ENCODE measurements around the gene GRM1. TPM values are rescaled to one million over a fixed set of nuclear protein-coding genes. Genes with fewer than 3 reads are reported as not detected.

The GRM1 gene
- total and polyA plus RNA-seq, 2 donors (not counting 3 experiments of a cell fraction or from before 2014, with no cell fraction given) = 0.07 TPM; not detected in 1

DNA sequence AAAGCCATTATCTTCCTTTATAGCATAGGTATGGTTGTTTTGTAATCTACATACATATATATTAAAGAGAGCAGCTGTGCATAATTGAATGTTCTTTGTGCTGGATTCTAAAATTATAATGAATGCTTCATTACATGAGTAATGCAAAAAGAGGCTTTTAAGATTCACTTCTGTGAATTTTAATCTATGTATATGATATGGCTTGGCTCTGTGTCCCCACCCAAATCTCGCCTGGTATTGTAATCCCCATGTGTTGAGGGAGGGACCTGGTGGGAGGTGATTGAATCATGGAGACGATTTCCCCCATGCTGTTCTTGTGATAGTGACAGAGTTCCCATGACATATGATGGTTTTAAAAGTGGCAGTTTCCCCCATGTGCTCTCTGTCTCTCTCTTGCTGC lies 255.4 kb downstream of the GRM1 start:
- intact Hi-C loops (cut with micrococcal nuclease) = no loop called here
- no peak overlapping the region for H3K9ac ChIP-seq (replicated peaks; ENCODE audit: extremely low read depth, insufficient read depth, low read length)
- H3K9me3 ChIP-seq (replicated peaks; ENCODE audit: control insufficient read depth, insufficient read depth, low read length) = no peaks in the 10 kb centered on the region
- no peaks in the 10 kb centered on the region for H3K9me1 ChIP-seq (replicated peaks; ENCODE audit: control insufficient read depth, extremely low read depth, insufficient read depth, low read length)
- no peaks in the 10 kb centered on the region for H3K79me2 ChIP-seq (ENCODE audit: control insufficient read depth, insufficient read depth, low read length)
- CTCF ChIA-PET = interaction anchor here (1.5 kb wide), 1 partner anchor 9 kb away, joined by 5 read pairs; no protein-coding TSS in a partner anchor
- H3K4me1 ChIP-seq (ENCODE audit: control insufficient read depth, extremely low read depth, insufficient read depth, low read length) = no peaks in the 10 kb centered on the region
- dilution Hi-C loops (cut with MboI; ENCODE audit: extremely low pct_ligation_motif_present, low sequenced_read_pairs) = no loop called here
- POLR2A ChIA-PET = no interaction called here
- DNase-seq (ENCODE audit: low read depth, low spot score) = no peak
- H3K4me2 ChIP-seq (ENCODE audit: insufficient read depth, low read length) = no peak overlapping the region
- no peaks in the 10 kb centered on the region for H3K36me3 ChIP-seq (ENCODE audit: control insufficient read depth in 2 of 2, extremely low read depth in 1 of 2, insufficient read depth in 2 of 2, low read length in 2 of 2)
- H3K4me3 ChIP-seq (replicated peaks in 1 of 3; ENCODE audit: insufficient read depth in 1 of 3, low read depth in 1 of 3, low read length in 3 of 3) = no peak overlapping the region
- TF ChIP-seq, protein P1, sequence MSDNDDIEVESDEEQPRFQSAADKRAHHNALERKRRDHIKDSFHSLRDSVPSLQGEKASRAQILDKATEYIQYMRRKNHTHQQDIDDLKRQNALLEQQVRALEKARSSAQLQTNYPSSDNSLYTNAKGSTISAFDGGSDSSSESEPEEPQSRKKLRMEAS (IDR thresholded peaks at IDR 0.05; ENCODE audit: insufficient read depth, insufficient read length) = no peak
- TF ChIP-seq GATA2 (IDR thresholded peaks at IDR 0.05; ENCODE audit: insufficient read depth, insufficient read length, low read depth, low read length) (no peak), MYC (IDR thresholded peaks at IDR 0.05; ENCODE audit: low read depth, low read length) (no peak), EZH2 (IDR thresholded peaks at IDR 0.05; ENCODE audit: borderline replicate concordance, low read depth, low read length, severe bottlenecking) (no peak), POLR2A (IDR thresholded peaks at IDR 0.05; ENCODE audit: low read depth, low read length) (no peak), JUN (IDR thresholded peaks at IDR 0.05; ENCODE audit: borderline replicate concordance, insufficient read depth, insufficient read length, low read depth) (no peak), FOS (IDR thresholded peaks at IDR 0.05; ENCODE audit: borderline replicate concordance, insufficient read depth, low read length) (no peak), POLR2AphosphoS5 (IDR thresholded peaks at IDR 0.05; ENCODE audit: insufficient read depth, low read depth, low read length) (no peak)
- TF ChIP-seq, protein P2, sequence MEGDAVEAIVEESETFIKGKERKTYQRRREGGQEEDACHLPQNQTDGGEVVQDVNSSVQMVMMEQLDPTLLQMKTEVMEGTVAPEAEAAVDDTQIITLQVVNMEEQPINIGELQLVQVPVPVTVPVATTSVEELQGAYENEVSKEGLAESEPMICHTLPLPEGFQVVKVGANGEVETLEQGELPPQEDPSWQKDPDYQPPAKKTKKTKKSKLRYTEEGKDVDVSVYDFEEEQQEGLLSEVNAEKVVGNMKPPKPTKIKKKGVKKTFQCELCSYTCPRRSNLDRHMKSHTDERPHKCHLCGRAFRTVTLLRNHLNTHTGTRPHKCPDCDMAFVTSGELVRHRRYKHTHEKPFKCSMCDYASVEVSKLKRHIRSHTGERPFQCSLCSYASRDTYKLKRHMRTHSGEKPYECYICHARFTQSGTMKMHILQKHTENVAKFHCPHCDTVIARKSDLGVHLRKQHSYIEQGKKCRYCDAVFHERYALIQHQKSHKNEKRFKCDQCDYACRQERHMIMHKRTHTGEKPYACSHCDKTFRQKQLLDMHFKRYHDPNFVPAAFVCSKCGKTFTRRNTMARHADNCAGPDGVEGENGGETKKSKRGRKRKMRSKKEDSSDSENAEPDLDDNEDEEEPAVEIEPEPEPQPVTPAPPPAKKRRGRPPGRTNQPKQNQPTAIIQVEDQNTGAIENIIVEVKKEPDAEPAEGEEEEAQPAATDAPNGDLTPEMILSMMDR (IDR thresholded peaks at IDR 0.05; ENCODE audit: extremely low read depth in 1 of 2, insufficient read depth in 1 of 2, low read depth in 1 of 2, low read length in 2 of 2) = no peak
- no peaks in the 10 kb centered on the region for H4K20me1 ChIP-seq (replicated peaks; ENCODE audit: control insufficient read depth, extremely low read depth, insufficient read depth, low read length)
- H3K27me3 ChIP-seq (ENCODE audit: control insufficient read depth in 2 of 2, insufficient read depth in 2 of 2, low read length in 2 of 2) = no peaks in the 10 kb centered on the region
- H3K27ac ChIP-seq (ENCODE audit: insufficient read depth, low read depth, low read length) = no peak overlapping the region
- no peak overlapping the region for H2AFZ ChIP-seq (ENCODE audit: low read depth, low read length)
- no peak for FAIRE-seq
- BruUV-seq (replicated peaks) = no TSS peak

Measured in endothelial cell of umbilical vein (primary cell).